Stimulated activated effector memory CD8-positive, alpha-beta T cell treated with anti-CD3 and anti-CD28 coated beads, Interleukin-12 subunit alpha, Interleukin-12 subunit beta, amount 100 ng/mL, for 72 hours (primary cell): ENCODE measurements around the gene PGLYRP3.
A peak's percentile ranks its signal among the peaks of the same experiment; 100 is the strongest.

ENCODE experiments used
- ATAC-seq: fragments of 150-1000 bp; cut with Tn5 transposase; 2 replicates; pipeline ENCODE4 v1.10.0; 2021
- DNase-seq, 2 donors: peaks; one replicate each; pipeline ENCODE4 v3.0.0; 2021 to 2022; ENCODE audit warnings: low spot score in 2 of 2
- H3K27ac Mint-ChIP-seq: one replicate; pipeline ENCODE4 v1.8.0; 2022; ENCODE audit warnings: mild to moderate bottlenecking, mixed read lengths
- H3K36me3 Mint-ChIP-seq: one replicate; pipeline ENCODE4 v1.8.0; 2022; ENCODE audit warnings: mild to moderate bottlenecking, mixed read lengths
- H3K4me1 Mint-ChIP-seq: one replicate; pipeline ENCODE4 v1.8.0; 2022; ENCODE audit warnings: mixed read lengths
- H3K4me3 Mint-ChIP-seq: one replicate; pipeline ENCODE4 v1.8.0; 2022; ENCODE audit warnings: mild to moderate bottlenecking, mixed read lengths
- H3K9me3 Mint-ChIP-seq: one replicate; pipeline ENCODE4 v1.8.0; 2022; ENCODE audit warnings: mixed read lengths

PGLYRP3 gene, protein sequence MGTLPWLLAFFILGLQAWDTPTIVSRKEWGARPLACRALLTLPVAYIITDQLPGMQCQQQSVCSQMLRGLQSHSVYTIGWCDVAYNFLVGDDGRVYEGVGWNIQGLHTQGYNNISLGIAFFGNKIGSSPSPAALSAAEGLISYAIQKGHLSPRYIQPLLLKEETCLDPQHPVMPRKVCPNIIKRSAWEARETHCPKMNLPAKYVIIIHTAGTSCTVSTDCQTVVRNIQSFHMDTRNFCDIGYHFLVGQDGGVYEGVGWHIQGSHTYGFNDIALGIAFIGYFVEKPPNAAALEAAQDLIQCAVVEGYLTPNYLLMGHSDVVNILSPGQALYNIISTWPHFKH

DNA sequence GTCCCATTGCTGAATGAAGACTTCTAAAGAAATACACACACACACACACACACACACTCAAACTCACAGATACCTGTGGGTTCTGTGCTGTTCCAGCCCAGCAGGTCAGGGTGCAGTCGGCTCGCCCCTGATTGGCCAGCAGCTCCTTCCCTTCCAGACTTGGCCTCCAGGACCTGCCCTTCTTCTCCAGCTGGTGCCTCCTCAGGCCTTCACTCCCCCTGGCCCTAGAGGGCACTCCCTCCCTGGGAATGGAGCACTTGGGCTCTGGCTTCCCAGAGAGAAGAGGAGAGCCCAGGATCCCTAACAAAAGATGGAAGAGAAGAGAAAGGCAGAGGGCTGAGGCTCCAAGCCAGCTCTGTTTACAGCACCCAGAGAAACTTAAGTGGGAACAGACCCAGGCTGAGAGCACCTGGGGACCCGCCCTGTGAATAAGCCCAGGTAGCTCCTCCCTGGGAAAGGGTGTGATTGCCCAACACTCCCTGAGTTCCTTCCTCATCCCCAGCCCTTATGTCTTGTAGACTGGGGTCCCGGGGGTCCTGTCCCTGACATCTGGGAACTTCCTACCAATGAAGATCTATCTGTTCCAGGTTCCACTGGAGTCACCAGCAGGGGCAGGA is at the start of gene PGLYRP3:
Gene PGLYRP3 (minus strand): TSS at position 383 of the 617 bp plus-strand sequence. CDS start 2,287 bp downstream, outside the sequence.
- peak; percentile 16 for ATAC-seq
- no peaks in the 10 kb centered on the region for H3K4me1 Mint-ChIP-seq
- no peak for DNase-seq
- no peaks in the 10 kb centered on the region for H3K9me3 Mint-ChIP-seq
- no peak within 1 kb of the TSS for H3K27ac Mint-ChIP-seq
- no peak within 1 kb of the TSS for H3K4me3 Mint-ChIP-seq
- no peaks in the 10 kb centered on the region for H3K36me3 Mint-ChIP-seq

DNA sequence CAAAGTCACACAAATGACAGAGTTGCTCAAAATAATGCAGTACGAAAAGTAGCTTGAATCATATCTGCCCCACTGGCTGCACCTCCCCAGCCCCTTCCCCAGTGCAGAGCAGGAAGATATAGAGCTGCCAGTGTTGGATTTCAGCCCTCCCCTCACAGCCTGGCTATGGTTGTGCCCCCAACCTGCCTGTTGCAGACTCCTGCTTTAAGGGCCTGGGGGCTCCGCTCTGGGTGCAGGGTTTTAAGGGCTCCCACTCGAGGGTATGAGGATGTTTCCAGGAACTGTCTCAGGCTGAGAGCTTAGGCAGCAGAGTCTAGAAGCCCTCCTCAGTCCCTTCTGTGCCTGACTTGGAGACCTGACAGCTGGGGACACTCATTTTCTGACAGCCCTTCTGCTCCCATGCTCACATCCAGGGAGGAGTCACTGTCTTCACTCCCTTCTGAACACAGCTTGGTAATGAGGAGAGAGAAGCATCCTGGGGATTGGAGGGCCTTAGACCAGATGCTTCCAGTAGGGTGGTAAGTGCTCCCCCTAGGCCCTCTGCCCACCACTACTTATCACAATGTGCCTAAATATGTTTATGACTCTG is 49.5 kb upstream of the PGLYRP3 start:
- ATAC-seq (no peak), DNase-seq (no peak)
- peaks cover 10% of the 10 kb centered on the region for H3K4me1 Mint-ChIP-seq
- no peaks in the 10 kb centered on the region for H3K9me3 Mint-ChIP-seq
- no peaks in the 10 kb centered on the region for H3K36me3 Mint-ChIP-seq
- H3K27ac Mint-ChIP-seq = no peak overlapping the region
- no peak overlapping the region for H3K4me3 Mint-ChIP-seq

DNA sequence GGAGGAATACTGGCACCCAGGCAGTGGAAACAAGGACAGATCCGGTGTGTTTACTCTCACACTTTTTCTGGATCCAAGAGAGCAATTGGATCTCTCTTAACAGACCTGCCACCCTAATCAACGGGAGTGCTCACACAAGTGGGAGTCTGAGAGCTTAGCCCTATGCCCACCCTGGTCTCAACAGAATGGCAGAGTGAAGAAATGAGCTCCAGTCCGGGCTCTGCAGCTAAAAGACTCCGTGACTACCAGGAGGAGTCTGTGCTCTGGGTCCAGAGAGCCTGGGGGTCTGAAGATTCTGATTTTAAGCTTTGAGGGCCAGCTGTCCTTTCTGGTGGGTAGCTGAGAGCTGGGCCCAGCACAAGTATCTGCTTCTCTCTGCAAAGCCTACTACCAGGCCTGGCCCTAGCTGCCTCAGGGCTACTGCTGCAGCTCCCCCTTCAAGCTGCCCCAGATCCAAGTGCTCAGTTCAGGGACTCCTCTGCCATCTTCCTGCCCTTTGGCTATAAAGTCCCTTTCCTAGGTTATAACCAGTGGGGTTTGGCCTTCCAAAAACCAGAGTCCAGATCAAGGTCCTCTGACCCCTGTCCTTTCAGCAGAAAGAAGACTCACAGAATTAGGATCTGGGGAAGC is 48.8 kb upstream of the PGLYRP3 start:
- H3K27ac Mint-ChIP-seq = no peak overlapping the region
- no peak for ATAC-seq

DNA sequence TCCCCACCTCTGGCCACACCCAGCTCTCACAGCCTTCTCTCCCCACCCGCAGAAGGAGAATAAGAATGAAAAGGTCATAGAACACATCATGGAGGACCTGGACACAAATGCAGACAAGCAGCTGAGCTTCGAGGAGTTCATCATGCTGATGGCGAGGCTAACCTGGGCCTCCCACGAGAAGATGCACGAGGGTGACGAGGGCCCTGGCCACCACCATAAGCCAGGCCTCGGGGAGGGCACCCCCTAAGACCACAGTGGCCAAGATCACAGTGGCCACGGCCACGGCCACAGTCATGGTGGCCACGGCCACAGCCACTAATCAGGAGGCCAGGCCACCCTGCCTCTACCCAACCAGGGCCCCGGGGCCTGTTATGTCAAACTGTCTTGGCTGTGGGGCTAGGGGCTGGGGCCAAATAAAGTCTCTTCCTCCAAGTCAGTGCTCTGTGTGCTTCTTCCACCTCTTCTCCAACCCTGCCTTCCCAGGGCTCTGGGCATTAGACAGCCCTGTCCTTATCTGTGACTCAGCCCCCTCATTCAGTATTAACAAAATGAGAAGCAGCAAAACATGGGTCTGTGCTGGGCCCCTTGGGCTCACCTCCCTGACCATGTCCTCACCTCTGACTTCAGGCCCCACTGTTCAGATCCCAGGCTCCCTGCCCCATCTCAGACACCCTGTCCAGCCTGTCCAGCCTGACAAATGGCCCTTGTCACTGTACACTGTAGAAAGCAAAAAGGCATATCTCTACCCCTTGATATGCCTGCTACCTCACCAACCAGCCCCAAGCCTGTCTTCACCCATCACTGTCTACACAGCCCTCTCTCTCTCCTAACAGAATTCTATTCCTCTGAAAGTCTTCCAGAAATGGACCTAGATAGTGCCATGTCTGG is 48.1 kb upstream of the PGLYRP3 start:
- ATAC-seq (peak; percentile 8), DNase-seq (no peak)
- Mint-ChIP-seq H3K4me1 (peaks cover 10% of the 10 kb centered on the region), H3K27ac (no peak overlapping the region), H3K9me3 (no peaks in the 10 kb centered on the region), H3K4me3 (no peak overlapping the region), H3K36me3 (no peaks in the 10 kb centered on the region)

More for the DNA sequence above, 48.8 kb upstream of the PGLYRP3 start:
- H3K4me3 Mint-ChIP-seq = no peak overlapping the region
- H3K36me3 Mint-ChIP-seq = no peaks in the 10 kb centered on the region
- no peak for DNase-seq
- no peaks in the 10 kb centered on the region for H3K9me3 Mint-ChIP-seq
- peaks cover 10% of the 10 kb centered on the region for H3K4me1 Mint-ChIP-seq

DNA sequence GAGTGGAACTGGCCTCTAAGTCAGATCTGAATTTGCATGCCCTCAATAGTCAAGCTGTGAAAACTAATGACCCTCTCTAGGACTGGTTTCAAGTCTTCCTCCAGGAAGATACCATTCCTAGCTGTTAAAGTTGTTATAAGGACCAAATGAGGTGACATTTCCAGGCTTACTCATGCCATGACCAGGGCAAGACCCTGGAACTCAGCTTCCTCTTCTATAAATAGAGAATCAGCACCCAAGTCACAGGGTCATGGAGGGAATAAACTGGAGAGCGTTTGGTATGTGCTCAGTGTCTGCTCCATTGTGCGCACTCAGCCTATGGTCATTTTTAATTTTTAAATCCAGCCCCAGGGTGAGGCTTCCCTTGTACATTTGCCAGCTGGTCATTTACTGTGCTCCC is 47.4 kb upstream of the PGLYRP3 start:
- no peak for ATAC-seq
- no peak overlapping the region for H3K4me3 Mint-ChIP-seq
- H3K4me1 Mint-ChIP-seq = peaks cover 10% of the 10 kb centered on the region
- H3K9me3 Mint-ChIP-seq = no peaks in the 10 kb centered on the region
- DNase-seq = no peak
- no peak overlapping the region for H3K27ac Mint-ChIP-seq
- no peaks in the 10 kb centered on the region for H3K36me3 Mint-ChIP-seq

DNA sequence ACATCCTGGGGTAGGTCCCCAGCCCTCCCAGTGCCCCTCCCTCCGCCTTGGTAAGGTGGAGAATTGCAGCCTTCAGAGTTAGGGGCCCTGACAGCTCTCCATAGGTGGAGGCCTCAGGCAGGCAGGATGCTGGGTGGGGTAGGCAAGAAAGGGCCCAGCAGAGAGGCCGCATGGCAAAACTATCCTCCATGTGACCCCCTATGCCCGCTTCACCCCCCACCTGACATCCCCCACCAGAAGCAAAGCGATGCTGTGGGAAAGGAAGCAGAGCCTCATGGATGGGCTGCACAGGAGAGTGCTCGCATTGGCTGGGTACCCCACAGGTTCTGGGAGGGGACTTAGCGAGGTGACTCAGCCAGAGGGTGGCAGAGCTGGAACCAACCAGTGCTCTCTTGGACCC is 46.5 kb upstream of the PGLYRP3 start:
- peaks cover 10% of the 10 kb centered on the region for H3K4me1 Mint-ChIP-seq
- ATAC-seq (no peak), DNase-seq (no peak)
- H3K9me3 Mint-ChIP-seq = no peaks in the 10 kb centered on the region
- no peak overlapping the region for H3K4me3 Mint-ChIP-seq
- no peak overlapping the region for H3K27ac Mint-ChIP-seq
- H3K36me3 Mint-ChIP-seq = no peaks in the 10 kb centered on the region

DNA sequence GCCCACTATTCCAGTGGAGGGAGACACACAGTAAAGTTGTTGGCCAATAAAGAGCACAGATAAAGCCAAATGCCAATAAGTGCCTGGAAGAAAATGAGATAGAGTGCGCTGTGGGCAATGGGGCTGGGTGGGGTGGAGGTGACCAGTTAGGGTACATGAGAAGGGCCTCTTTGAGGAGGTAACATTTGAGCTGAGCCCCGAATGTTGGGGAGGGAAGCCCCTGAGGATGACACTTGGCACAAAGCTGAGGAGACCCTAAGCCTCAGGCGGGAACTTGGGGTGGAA is 45.9 kb upstream of the PGLYRP3 start:
- H3K36me3 Mint-ChIP-seq = no peaks in the 10 kb centered on the region
- no peak overlapping the region for H3K4me3 Mint-ChIP-seq
- no peaks in the 10 kb centered on the region for H3K9me3 Mint-ChIP-seq
- DNase-seq = no peak
- H3K27ac Mint-ChIP-seq = no peak overlapping the region
- ATAC-seq = no peak
- H3K4me1 Mint-ChIP-seq = peaks cover 10% of the 10 kb centered on the region

DNA sequence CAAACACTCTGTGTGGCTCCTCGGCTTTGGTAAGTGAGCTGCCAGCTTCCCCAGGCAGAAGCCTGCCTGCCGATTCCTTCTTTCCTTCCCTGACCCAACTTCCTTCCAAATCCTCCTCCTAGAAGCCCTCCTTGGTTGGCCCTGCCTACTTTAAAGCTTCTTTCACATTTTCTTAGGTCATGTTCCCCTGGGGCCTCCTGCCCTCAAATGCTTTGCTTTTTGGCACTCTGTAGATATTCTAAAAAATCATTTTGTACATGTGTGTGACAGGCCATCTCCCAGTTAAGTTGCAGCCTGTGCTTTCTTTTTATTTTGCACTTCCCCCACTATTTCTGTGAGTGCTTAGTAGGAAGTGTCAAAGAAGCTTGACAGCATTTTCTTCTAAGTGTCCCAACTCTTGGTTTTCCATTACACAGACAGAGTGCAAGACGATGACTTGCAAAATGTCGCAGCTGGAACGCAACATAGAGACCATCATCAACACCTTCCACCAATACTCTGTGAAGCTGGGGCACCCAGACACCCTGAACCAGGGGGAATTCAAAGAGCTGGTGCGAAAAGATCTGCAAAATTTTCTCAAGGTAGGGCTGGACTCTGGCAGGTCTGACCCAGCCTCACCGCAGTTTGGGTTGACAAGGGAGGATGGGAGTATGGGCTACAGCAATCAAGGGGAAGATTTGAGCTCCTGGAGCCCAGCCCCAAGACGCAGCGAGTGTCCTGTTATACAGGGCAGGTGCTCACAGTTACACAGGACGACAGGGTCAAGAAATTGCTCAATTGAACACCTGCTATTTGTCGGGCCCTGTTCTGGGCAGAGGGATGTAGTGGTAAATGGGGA is 45.3 kb upstream of the PGLYRP3 start, which contains the start of gene S100A9:
Gene S100A9 (plus strand): TSS at position 2 of the 838 bp plus-strand sequence. CDS start 430 bp downstream, at position 432.
- DNase-seq = peak in 1 of 2 donors; percentile 29
- Mint-ChIP-seq H3K4me1 (peaks cover 10% of the 10 kb centered on the region), H3K27ac (peak within 1 kb of the TSS; percentile 36), H3K9me3 (no peaks in the 10 kb centered on the region), H3K4me3 (no peak within 1 kb of the TSS), H3K36me3 (no peaks in the 10 kb centered on the region)
- ATAC-seq = no peak

DNA sequence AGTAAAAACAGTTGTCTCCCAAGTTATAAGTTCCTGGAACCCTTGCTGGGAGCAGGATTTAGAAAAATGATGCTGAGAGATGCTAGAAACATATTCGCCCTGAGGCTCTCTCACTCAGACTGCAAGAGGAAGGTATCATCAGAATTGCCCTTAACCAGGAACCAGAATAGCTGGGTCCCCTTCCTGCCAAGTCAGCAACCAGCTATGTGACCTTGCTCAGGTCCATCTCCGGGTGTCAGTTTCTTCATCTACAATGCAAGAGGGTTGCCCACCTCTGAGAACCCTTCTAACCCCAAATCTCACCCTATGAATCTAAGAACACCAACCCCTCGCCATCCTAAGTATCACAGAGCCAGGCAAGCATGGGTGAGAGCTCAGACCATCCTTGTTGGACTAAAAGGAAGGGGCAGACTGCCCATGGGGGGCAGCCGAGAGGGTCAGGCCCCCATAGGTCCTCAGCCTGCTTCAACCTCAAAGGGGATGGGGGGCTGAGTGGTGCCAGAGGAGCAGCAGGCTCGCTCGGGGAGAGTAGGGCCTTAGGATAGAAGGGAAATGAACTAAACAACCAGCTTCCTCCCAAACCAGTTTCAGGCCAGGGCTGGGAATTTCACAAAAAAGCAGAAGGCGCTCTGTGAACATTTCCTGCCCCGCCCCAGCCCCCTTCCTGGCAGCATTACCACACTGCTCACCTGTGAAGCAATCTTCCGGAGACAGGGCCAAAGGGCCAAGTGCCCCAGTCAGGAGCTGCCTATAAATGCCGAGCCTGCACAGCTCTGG is 44.5 kb upstream of the PGLYRP3 start:
- ATAC-seq (no peak), DNase-seq (no peak)
- H3K27ac Mint-ChIP-seq = no peak overlapping the region
- no peak overlapping the region for H3K4me3 Mint-ChIP-seq
- H3K9me3 Mint-ChIP-seq = no peaks in the 10 kb centered on the region
- H3K4me1 Mint-ChIP-seq = peaks cover 10% of the 10 kb centered on the region
- H3K36me3 Mint-ChIP-seq = no peaks in the 10 kb centered on the region

DNA sequence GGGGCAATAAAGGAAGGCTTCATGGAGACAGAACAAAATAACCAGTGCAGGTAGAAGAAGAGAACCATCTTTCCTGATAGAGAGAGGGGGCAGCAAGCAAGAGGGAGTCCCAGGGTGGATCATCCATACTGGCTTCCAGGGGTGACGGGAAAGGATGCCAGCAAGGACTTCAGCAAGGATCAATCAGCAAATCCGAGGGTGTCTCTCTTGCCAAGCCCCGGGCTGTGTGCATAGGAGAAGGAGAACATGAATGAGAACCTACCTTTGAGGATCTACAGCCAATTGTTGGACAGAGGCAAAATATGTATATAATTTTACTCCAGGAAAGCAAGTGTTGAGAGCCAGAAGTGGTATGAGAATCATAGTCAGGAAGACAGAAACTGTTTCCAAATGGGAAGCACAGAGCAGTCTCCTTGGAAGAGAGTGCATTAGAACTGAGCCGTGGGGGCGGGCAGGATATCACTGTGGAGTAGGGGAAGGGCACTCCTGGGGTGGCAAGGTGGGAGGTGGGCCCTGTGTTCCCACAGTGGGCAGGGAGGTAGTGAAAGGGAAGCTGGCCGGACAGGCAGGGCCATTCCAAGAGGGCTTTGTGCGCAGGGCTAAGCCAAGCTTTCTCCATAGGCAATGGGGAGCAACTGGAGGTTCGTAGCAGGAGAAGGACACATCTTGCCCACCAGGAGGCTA is 43.8 kb upstream of the PGLYRP3 start:
- ATAC-seq = no peak

DNA sequence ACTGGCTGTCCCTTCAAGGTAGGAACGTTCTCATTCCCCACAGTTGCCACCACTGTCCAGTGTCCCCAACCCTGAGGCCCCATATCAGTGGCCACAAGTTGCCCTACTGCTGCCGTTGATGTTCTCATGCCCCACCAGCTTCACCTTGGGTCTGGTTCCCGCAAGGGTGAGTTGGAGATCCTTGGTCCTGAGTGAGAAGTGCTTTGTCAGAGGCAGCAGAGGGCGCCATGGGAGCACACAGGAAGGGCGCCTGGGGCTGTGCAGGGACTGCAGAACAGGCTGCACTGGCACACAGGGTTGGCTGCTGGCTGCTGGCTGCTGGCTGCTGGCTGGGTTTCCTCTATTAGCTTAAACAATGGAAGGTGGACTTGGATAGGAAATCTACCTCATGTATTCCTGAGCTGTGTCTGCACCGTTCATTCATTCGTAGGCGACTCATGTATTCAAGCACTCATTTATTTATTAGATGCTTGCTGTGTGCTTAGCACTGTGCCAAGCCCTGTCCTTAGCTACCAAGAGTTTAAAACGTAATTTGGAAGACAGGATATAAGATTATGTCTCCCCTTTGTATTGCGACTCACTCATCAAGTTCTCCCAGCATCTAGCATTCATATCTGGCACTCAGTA is 42.8 kb upstream of the PGLYRP3 start:
- Mint-ChIP-seq H3K4me3 (no peak overlapping the region), H3K27ac (no peak overlapping the region), H3K4me1 (peaks cover 10% of the 10 kb centered on the region), H3K36me3 (no peaks in the 10 kb centered on the region), H3K9me3 (no peaks in the 10 kb centered on the region)
- no peak for DNase-seq
- peak; percentile 71 for ATAC-seq

More for the DNA sequence above, 43.8 kb upstream of the PGLYRP3 start:
- Mint-ChIP-seq H3K9me3 (no peaks in the 10 kb centered on the region), H3K4me3 (no peak overlapping the region), H3K36me3 (no peaks in the 10 kb centered on the region), H3K27ac (no peak overlapping the region), H3K4me1 (peaks cover 10% of the 10 kb centered on the region)
- no peak for DNase-seq

DNA sequence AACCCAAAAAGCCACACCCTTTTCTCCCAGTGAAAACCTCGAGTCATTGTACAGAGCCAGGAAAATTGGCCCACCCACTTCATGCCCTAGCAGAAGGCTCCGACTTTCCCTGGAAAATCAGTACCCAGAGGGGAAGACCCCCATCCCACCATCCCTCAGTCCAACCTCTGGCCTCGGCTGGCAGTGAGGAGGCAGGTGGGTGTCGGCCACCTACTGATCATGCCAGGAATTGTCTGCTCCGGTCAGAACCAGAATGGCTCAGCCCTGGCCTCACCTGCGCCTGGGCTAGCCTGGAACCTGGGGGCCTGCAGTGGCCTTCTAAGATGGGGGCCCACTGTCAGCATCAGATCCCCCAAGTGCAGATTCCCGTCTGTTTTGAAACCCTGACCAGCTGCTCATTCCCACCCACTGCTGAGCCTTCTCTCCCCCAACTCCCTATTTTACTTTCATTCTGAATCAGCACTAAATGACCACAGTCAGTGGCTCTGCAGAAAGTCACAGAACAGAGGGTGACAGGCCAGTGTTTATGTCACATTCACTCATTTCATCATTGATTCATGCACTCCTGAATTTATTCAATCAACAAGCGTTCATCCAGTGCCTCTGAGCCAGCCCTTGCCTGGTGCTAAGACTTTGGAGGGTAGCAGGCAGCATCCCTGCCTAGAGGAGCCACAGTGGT is 41.9 kb upstream of the PGLYRP3 start:
- H3K4me3 Mint-ChIP-seq = no peak overlapping the region
- ATAC-seq (no peak), DNase-seq (no peak)
- no peaks in the 10 kb centered on the region for H3K9me3 Mint-ChIP-seq
- H3K4me1 Mint-ChIP-seq = peaks cover 10% of the 10 kb centered on the region
- H3K36me3 Mint-ChIP-seq = no peaks in the 10 kb centered on the region
- H3K27ac Mint-ChIP-seq = no peak overlapping the region
